ENCODE results near the gene VEPH1. TPM values are rescaled to one million over a fixed set of nuclear protein-coding genes. Genes with fewer than 3 reads are reported as not detected.

VEPH1 gene
- total and polyA plus RNA-seq, 7 experiments from 2014 or later, result 0.22 to 0.48 TPM; not detected in 5

- H3K4me3 ChIP-seq (ENCODE audit: low read length), result no peak overlapping the region
- Mint-ChIP-seq H3K27ac (no peak overlapping the region), H3K4me1 (peaks cover 0 to under 1% (median 0%) of the 10 kb centered on the region in 7 donors), H3K36me3 (no peaks in the 10 kb centered on the region), H3K27me3 (peaks cover 0 to 2% (median 0%) of the 10 kb centered on the region in 5 donors), H3K4me3 (no peak overlapping the region), H3K9me3 (no peaks in the 10 kb centered on the region)
- intact Hi-C loops (cut with micrococcal nuclease), result no loop called here
- no peak overlapping the region for H3K27ac ChIP-seq (ENCODE audit: low read depth, low read length)
- H3K4me1 ChIP-seq (ENCODE audit: control insufficient read depth in 2 of 2, insufficient read depth in 2 of 2, low read length in 2 of 2), result no peaks in the 10 kb centered on the region
- no peaks in the 10 kb centered on the region for H3K27me3 ChIP-seq (ENCODE audit: control insufficient read depth in 2 of 2, insufficient read depth in 2 of 2, low read length in 2 of 2)
- POLR2A ChIA-PET, result no interaction called here
- DNase-seq (no peak), ATAC-seq (no peak)
- no peaks in the 10 kb centered on the region for H3K36me3 ChIP-seq (ENCODE audit: control insufficient read depth in 2 of 3, insufficient read depth in 3 of 3, low read length in 3 of 3)
- H3K9me3 ChIP-seq (ENCODE audit: control insufficient read depth in 2 of 3, low read length in 3 of 3), result no peaks in the 10 kb centered on the region
- CTCF ChIA-PET, result no interaction called here
Measured at GRCh38 chr3:157297328-157297915, 205.8 kb downstream of the VEPH1 start.

GRCh38 chr3:157294953-157295352, 208.3 kb downstream of the VEPH1 start:
- Histone ChIP-seq H3K27me3 (ENCODE audit: control insufficient read depth in 2 of 2, insufficient read depth in 2 of 2, low read length in 2 of 2) (no peaks in the 10 kb centered on the region), H3K4me3 (ENCODE audit: low read length) (no peak overlapping the region), H3K4me1 (ENCODE audit: control insufficient read depth in 2 of 2, insufficient read depth in 2 of 2, low read length in 2 of 2) (no peaks in the 10 kb centered on the region), H3K9me3 (ENCODE audit: control insufficient read depth in 2 of 3, low read length in 3 of 3) (no peaks in the 10 kb centered on the region), H3K36me3 (ENCODE audit: control insufficient read depth in 2 of 3, insufficient read depth in 3 of 3, low read length in 3 of 3) (no peaks in the 10 kb centered on the region), H3K27ac (ENCODE audit: low read depth, low read length) (no peak overlapping the region)
- intact Hi-C loops (cut with micrococcal nuclease), result no loop called here
- no peak for ATAC-seq
- H3K4me1 Mint-ChIP-seq, result peaks cover 0 to 3% (median 0%) of the 10 kb centered on the region in 7 donors
- H3K4me3 Mint-ChIP-seq, result no peak overlapping the region
- H3K9me3 Mint-ChIP-seq, result no peaks in the 10 kb centered on the region
- peaks cover 0 to 4% (median 0%) of the 10 kb centered on the region in 5 donors for H3K27me3 Mint-ChIP-seq
- no peak for DNase-seq
- no peaks in the 10 kb centered on the region for H3K36me3 Mint-ChIP-seq
- CTCF ChIA-PET, result no interaction called here
- POLR2A ChIA-PET, result no interaction called here
- no peak overlapping the region for H3K27ac Mint-ChIP-seq

- no peak overlapping the region for H3K27ac ChIP-seq (ENCODE audit: low read depth, low read length)
- intact Hi-C loops (cut with micrococcal nuclease), result no loop called here
- no peaks in the 10 kb centered on the region for H3K36me3 Mint-ChIP-seq
- H3K27me3 ChIP-seq (ENCODE audit: control insufficient read depth in 2 of 2, insufficient read depth in 2 of 2, low read length in 2 of 2), result no peaks in the 10 kb centered on the region
- no peaks in the 10 kb centered on the region for H3K9me3 ChIP-seq (ENCODE audit: control insufficient read depth in 2 of 3, low read length in 3 of 3)
- peaks cover 0 to 3% (median 0%) of the 10 kb centered on the region in 7 donors for H3K4me1 Mint-ChIP-seq
- peaks cover 0 to 4% (median 0%) of the 10 kb centered on the region in 5 donors for H3K27me3 Mint-ChIP-seq
- H3K27ac Mint-ChIP-seq, result no peak overlapping the region
- CTCF ChIA-PET, result no interaction called here
- POLR2A ChIA-PET, result no interaction called here
- no peaks in the 10 kb centered on the region for H3K4me1 ChIP-seq (ENCODE audit: control insufficient read depth in 2 of 2, insufficient read depth in 2 of 2, low read length in 2 of 2)
- no peak overlapping the region for H3K4me3 Mint-ChIP-seq
- no peak overlapping the region for H3K4me3 ChIP-seq (ENCODE audit: low read length)
- DNase-seq, result no peak
- no peaks in the 10 kb centered on the region for H3K9me3 Mint-ChIP-seq
- H3K36me3 ChIP-seq (ENCODE audit: control insufficient read depth in 2 of 3, insufficient read depth in 3 of 3, low read length in 3 of 3), result no peaks in the 10 kb centered on the region
- no peak for ATAC-seq
Measured at GRCh38 chr3:157294491-157294890, 208.7 kb downstream of the VEPH1 start.

- Mint-ChIP-seq H3K27ac (no peak overlapping the region), H3K4me1 (peaks cover 0 to 3% (median 0%) of the 10 kb centered on the region in 7 donors), H3K9me3 (no peaks in the 10 kb centered on the region), H3K27me3 (peaks cover 0 to 2% (median 0%) of the 10 kb centered on the region in 5 donors), H3K36me3 (peaks cover 0 to 14% (median 0%) of the 10 kb centered on the region in 5 donors), H3K4me3 (no peak overlapping the region)
- Histone ChIP-seq H3K4me1 (ENCODE audit: control insufficient read depth in 2 of 2, insufficient read depth in 2 of 2, low read length in 2 of 2) (no peaks in the 10 kb centered on the region), H3K27ac (ENCODE audit: low read depth, low read length) (no peak overlapping the region), H3K9me3 (ENCODE audit: control insufficient read depth in 2 of 3, low read length in 3 of 3) (no peaks in the 10 kb centered on the region), H3K27me3 (ENCODE audit: control insufficient read depth in 2 of 2, insufficient read depth in 2 of 2, low read length in 2 of 2) (no peaks in the 10 kb centered on the region), H3K4me3 (ENCODE audit: low read length) (no peak overlapping the region), H3K36me3 (ENCODE audit: control insufficient read depth in 2 of 3, insufficient read depth in 3 of 3, low read length in 3 of 3) (no peaks in the 10 kb centered on the region)
- ATAC-seq, result no peak
- intact Hi-C loops (cut with micrococcal nuclease), result no loop called here
- POLR2A ChIA-PET, result no interaction called here
- CTCF ChIA-PET, result no interaction called here
- DNase-seq, result no peak
Measured at GRCh38 chr3:157290766-157291165, 212.4 kb downstream of the VEPH1 start.

- ATAC-seq, result no peak
- no peaks in the 10 kb centered on the region for H3K27me3 Mint-ChIP-seq
- peaks cover 0 to under 1% (median 0%) of the 10 kb centered on the region in 7 donors for H3K4me1 Mint-ChIP-seq
- H3K9me3 Mint-ChIP-seq, result no peaks in the 10 kb centered on the region
- no peaks in the 10 kb centered on the region for H3K9me3 ChIP-seq (ENCODE audit: control insufficient read depth in 2 of 3, low read length in 3 of 3)
- no peaks in the 10 kb centered on the region for H3K36me3 ChIP-seq (ENCODE audit: control insufficient read depth in 2 of 3, insufficient read depth in 3 of 3, low read length in 3 of 3)
- ChIA-PET CTCF (no interaction called here), POLR2A (no interaction called here)
- no peak for DNase-seq
- H3K27ac ChIP-seq (ENCODE audit: low read depth, low read length), result no peak overlapping the region
- intact Hi-C loops (cut with micrococcal nuclease), result no loop called here
- H3K27me3 ChIP-seq (ENCODE audit: control insufficient read depth in 2 of 2, insufficient read depth in 2 of 2, low read length in 2 of 2), result no peaks in the 10 kb centered on the region
- no peaks in the 10 kb centered on the region for H3K4me1 ChIP-seq (ENCODE audit: control insufficient read depth in 2 of 2, insufficient read depth in 2 of 2, low read length in 2 of 2)
- no peak overlapping the region for H3K27ac Mint-ChIP-seq
- peaks cover 0 to 16% (median 0%) of the 10 kb centered on the region in 5 donors for H3K36me3 Mint-ChIP-seq
- no peak overlapping the region for H3K4me3 ChIP-seq (ENCODE audit: low read length)
- H3K4me3 Mint-ChIP-seq, result no peak overlapping the region
Measured at GRCh38 chr3:157285966-157286365, 217.2 kb downstream of the VEPH1 start.

- Mint-ChIP-seq H3K9me3 (no peaks in the 10 kb centered on the region), H3K4me3 (no peak overlapping the region), H3K27ac (no peak overlapping the region), H3K36me3 (peaks cover 0 to 16% (median 0%) of the 10 kb centered on the region in 5 donors), H3K27me3 (no peaks in the 10 kb centered on the region), H3K4me1 (peaks cover 0 to 2% (median 0%) of the 10 kb centered on the region in 7 donors)
- POLR2A ChIA-PET, result no interaction called here
- H3K4me3 ChIP-seq (ENCODE audit: low read length), result no peak overlapping the region
- intact Hi-C loops (cut with micrococcal nuclease), result no loop called here
- no peaks in the 10 kb centered on the region for H3K4me1 ChIP-seq (ENCODE audit: control insufficient read depth in 2 of 2, insufficient read depth in 2 of 2, low read length in 2 of 2)
- H3K36me3 ChIP-seq (ENCODE audit: control insufficient read depth in 2 of 3, insufficient read depth in 3 of 3, low read length in 3 of 3), result no peaks in the 10 kb centered on the region
- no peaks in the 10 kb centered on the region for H3K27me3 ChIP-seq (ENCODE audit: control insufficient read depth in 2 of 2, insufficient read depth in 2 of 2, low read length in 2 of 2)
- H3K9me3 ChIP-seq (ENCODE audit: control insufficient read depth in 2 of 3, low read length in 3 of 3), result no peaks in the 10 kb centered on the region
- DNase-seq (no peak), ATAC-seq (no peak)
- CTCF ChIA-PET, result no interaction called here
- H3K27ac ChIP-seq (ENCODE audit: low read depth, low read length), result no peak overlapping the region
Measured at GRCh38 chr3:157285141-157285540, 218.1 kb downstream of the VEPH1 start.

GRCh38 chr3:157284688-157285087, 218.5 kb downstream of the VEPH1 start:
- no peak overlapping the region for H3K4me3 Mint-ChIP-seq
- H3K4me1 Mint-ChIP-seq, result peaks cover 0 to 2% (median 0%) of the 10 kb centered on the region in 7 donors
- intact Hi-C loops (cut with micrococcal nuclease), result no loop called here
- Histone ChIP-seq H3K36me3 (ENCODE audit: control insufficient read depth in 2 of 3, insufficient read depth in 3 of 3, low read length in 3 of 3) (no peaks in the 10 kb centered on the region), H3K4me1 (ENCODE audit: control insufficient read depth in 2 of 2, insufficient read depth in 2 of 2, low read length in 2 of 2) (no peaks in the 10 kb centered on the region), H3K4me3 (ENCODE audit: low read length) (no peak overlapping the region), H3K27ac (ENCODE audit: low read depth, low read length) (no peak overlapping the region), H3K9me3 (ENCODE audit: control insufficient read depth in 2 of 3, low read length in 3 of 3) (no peaks in the 10 kb centered on the region), H3K27me3 (ENCODE audit: control insufficient read depth in 2 of 2, insufficient read depth in 2 of 2, low read length in 2 of 2) (no peaks in the 10 kb centered on the region)
- H3K27ac Mint-ChIP-seq, result no peak overlapping the region
- peaks cover 0 to 16% (median 0%) of the 10 kb centered on the region in 5 donors for H3K36me3 Mint-ChIP-seq
- CTCF ChIA-PET, result no interaction called here
- DNase-seq (no peak), ATAC-seq (no peak)
- H3K9me3 Mint-ChIP-seq, result no peaks in the 10 kb centered on the region
- POLR2A ChIA-PET, result no interaction called here
- no peaks in the 10 kb centered on the region for H3K27me3 Mint-ChIP-seq
